NCI-H1436 treated with DMSO at 0.1 percent for 48 hours (cell line): ENCODE results near the gene IFT20.

Experiments
- DNase-seq: peaks from one replicate; lab custom pipeline; 2025; lab: John Stamatoyannopoulos, UW

The IFT20 gene, protein sequence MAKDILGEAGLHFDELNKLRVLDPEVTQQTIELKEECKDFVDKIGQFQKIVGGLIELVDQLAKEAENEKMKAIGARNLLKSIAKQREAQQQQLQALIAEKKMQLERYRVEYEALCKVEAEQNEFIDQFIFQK

DNA sequence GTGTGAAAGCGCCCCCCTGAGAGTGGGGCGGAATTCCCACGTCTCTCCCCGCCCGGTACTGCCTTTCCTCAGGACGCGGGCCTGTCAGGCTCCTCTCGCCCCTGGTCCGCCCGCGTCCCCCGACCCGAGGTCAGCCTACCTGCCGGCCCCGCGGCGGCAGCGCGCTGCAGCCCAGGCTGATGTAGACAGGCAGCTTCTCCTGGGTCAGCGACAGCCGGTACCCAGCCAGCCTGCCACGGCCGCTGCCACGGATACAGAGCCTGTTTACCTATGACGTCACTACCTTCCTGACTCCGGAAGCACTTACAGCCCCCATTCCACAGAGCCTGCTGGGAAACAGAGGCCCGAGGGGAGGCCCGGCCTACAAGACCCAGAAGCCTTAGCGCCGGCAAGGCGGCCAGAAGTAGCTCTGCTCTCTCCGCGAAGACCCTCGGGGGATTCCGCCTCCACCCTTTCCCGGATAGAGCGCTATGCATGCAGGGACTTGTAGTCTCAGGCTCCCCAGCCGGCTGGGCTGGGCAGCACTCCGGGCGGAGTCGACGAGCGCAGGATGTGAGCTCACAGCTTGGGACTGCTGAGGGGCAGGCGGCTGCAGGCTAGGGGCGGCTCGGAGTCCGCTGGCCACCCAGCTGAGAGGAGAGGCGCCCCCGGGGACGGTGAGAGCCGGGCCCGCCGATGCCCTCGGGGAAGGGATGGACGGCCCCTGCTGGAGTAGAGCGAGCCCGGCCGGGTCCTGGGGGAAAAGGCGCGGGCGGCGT is at the start of gene IFT20, which contains the start of gene TNFAIP1:
Gene IFT20, minus strand, starts transcription at position 272 of the 758 bp plus-strand sequence. CDS start 3,487 bp downstream, outside the sequence.
Gene TNFAIP1, plus strand, starts transcription at position 561 of the 758 bp plus-strand sequence. CDS start 3,761 bp downstream, outside the sequence.
- peak; percentile 100 for DNase-seq

DNA sequence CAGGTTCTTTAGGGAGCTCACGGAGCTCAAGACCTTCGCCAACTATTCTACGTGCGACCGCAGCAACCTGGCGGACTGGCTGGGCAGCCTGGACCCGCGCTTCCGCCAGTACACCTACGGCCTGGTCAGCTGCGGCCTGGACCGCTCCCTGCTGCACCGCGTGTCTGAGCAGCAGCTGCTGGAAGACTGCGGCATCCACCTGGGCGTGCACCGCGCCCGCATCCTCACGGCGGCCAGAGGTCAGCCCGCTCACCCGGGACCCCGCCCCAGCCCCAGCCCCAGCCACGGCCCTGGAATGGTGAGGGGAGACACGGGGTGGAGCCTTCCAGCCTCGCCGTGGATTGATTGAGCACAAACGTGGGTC is 49.7 kb upstream of the IFT20 start:
- no peak for DNase-seq

DNA sequence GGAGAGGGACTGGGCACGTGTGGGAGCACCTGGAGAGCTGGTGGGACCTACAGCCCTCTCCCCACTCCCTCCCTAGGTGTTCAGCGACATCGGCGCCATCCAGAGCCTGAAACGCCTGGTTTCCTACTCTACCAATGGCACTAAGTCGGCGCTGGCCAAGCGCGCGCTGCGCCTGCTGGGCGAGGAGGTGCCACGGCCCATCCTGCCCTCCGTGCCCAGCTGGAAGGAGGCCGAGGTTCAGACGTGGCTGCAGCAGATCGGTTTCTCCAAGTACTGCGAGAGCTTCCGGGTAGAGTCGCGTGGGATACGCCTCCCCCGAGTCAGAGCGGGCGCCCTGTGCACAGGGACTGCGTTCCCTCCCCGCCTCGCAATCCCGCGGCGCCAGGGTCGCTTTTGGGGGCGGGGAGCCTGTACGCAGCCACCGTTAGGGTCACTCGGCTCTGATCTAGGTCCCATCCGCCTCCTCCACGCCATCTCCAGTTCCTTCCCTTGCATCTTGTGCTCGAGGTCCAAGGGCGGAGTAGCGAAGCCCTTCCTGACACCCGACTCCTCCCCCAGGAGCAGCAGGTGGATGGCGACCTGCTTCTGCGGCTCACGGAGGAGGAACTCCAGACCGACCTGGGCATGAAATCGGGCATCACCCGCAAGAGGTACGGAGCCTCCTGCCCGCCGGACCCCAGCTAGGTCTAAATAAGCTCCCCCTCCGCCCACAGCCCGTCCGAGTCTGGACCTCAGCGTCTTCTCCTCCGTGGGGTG is 49.2 kb upstream of the IFT20 start:
- DNase-seq: no peak

DNA sequence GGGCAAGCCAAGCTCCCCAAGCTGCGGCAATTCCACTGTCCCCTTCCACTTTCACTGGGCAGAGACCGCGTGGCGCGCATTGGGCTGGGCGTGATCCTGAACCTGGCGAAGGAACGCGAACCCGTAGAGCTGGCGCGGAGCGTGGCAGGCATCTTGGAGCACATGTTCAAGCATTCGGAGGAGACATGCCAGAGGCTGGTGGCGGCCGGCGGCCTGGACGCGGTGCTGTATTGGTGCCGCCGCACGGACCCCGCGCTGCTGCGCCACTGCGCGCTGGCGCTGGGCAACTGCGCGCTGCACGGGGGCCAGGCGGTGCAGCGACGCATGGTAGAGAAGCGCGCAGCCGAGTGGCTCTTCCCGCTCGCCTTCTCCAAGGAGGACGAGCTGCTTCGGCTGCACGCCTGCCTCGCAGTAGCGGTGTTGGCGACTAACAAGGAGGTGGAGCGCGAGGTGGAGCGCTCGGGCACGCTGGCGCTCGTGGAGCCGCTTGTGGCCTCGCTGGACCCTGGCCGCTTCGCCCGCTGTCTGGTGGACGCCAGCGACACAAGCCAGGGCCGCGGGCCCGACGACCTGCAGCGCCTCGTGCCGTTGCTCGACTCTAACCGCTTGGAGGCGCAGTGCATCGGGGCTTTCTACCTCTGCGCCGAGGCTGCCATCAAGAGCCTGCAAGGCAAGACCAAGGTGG is 46.0 kb upstream of the IFT20 start:
- DNase-seq: no peak

DNA sequence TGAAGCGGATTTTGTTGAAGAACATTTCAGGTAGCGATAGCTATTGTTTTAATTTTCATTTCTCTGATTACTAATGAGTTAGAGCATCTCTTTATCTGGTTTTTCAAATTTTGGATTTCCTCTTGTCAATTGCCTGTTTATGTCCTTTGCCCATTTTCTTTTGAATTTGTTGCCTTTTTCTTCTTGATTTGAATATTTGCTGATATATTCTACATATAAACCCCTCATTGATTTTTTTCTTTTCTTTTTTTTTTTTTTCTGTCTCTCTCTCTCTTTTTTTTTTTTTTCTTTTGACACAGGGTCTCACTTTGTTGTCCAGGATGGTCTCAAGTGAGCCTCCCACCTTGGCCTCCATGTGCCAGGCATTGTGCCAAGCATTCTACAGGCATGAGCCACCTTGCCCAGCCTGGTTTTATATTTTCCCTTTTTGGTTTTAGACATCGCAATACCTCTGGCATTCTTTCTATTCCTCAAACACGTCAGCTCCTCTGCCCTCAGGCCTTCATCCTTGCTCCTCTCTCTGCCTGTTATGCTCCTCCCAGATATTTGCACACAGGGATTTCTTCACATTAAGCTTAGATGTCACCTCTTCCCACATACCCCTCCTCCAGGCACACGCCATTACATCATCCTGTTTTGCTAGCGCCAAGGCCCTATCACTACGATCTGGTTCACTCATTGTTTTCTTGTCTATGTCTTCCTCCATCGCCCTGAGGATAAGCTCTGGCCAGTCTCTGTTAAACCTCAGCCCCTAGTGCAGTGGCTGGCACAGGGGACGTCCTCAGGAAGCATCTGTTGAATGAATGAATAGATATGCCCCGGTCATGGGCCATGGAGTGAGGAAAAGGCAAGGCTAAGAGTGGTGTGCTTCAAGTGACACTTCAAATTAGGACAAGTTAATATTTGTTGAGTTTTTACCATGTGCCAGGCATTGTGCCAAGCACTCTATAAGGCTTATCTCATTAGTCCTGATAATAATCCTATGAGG is 44.8 kb upstream of the IFT20 start:
- DNase-seq: no peak

DNA sequence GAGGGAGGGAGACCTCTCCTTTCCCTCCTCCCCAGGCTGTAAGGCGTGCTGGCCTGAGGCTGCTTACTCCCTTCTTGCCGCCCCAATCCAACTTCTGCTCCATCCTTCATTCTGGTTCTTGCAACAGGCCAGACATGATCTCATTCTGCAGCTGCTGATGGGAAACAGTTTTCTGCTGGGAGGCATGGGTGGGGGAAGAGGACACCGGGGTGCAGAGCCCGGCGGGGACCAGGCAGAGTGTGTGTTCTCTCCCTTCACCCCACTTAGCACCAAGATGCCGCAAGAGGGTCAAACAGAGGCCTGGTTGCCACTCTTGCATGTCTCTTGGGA is 37.6 kb upstream of the IFT20 start:
- DNase-seq: no peak

DNA sequence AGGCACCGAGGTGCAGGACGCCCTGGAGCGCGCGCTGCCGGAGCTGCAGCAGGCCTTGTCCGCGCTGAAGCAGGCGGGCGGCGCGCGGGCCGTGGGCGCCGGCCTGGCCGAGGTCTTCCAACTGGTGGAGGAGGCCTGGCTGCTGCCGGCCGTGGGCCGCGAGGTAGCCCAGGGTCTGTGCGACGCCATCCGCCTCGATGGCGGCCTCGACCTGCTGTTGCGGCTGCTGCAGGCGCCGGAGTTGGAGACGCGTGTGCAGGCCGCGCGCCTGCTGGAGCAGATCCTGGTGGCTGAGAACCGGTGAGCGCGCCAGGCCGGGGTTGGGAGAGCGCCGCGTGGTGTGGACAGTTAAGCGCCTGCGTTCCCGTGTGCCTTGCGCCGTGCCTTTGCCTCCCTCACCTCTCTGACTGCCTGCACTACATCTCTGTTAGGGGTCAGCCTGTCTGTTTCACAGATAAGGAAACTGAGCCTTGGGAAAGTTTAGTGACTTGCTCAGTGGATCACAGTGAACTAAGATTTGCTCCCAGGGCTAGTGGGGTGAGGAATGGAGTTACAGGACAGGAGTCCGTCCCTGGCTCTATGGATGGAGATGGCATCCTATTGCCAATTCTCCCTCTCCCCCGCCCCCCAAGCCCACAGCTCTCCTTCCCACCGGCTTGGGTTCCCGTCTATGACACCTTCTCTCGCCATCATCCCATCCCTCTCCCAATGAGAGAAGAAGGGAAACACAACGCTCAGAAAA is 37.1 kb upstream of the IFT20 start:
- DNase-seq: no peak

DNA sequence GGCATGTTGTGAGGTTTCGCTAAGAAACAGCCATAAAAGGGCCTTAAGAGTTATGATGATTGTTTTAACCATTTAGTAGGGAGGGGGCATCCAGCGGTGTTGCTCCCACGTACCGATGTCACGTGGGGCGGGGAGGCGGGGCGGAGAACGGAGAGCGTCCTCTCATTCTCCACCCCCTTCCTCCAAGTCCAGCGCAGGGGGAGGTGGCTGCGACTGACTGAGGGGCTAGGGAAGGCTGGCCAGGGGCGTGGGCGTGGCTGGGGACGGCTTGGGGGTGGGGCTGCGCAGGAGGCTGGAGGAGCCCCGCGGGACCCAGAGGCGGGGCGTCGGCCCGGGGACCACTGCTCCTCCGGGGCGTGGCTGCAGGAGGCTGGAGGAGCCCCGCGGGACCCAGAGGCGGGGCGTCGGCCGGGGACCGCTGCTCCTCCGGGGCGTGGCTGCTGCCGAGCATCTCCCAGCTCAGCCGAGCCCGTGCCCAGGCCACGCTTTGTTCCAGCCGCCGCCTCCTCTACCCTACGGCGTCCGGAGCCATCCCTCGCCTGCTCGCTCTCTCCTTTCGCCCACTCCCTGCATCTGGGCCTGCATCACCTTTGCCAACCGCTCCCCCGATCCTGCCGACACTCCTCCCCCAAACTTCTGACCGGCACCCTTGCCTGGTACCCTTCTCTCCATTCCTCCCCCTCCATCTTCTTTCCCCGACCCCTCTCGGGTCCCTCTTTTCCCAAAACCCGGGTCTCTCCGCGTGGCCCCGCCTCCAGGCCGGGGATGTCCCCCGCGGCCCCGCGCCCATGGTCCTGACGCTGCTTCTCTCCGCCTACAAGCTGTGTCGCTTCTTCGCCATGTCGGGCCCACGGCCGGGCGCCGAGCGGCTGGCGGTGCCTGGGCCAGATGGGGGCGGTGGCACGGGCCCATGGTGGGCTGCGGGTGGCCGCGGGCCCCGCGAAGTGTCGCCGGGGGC is 36.3 kb upstream of the IFT20 start, which contains the start of gene SARM1:
Gene SARM1, plus strand, starts transcription at position 450 of the 958 bp plus-strand sequence. Its CDS starts 339 bp downstream, at position 789.
- DNase-seq: peak; percentile 85

DNA sequence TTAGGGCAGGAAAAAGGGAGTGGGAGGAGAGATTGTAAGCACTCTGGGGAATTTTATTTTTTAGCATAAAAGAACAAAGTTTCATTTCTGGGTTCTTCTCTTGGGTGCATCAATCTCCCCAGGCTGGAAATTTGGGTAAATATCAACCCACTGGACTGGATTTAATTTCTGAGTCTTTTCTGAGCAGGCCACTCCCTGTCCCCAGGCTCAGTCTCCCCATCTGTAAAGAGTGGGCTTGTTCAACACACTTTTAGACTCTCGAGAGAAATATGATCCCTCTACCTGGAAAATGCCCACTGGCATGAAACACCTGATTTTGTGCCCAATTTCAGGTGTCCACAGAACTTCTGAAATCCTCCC is 35.5 kb upstream of the IFT20 start:
- no peak for DNase-seq

DNA sequence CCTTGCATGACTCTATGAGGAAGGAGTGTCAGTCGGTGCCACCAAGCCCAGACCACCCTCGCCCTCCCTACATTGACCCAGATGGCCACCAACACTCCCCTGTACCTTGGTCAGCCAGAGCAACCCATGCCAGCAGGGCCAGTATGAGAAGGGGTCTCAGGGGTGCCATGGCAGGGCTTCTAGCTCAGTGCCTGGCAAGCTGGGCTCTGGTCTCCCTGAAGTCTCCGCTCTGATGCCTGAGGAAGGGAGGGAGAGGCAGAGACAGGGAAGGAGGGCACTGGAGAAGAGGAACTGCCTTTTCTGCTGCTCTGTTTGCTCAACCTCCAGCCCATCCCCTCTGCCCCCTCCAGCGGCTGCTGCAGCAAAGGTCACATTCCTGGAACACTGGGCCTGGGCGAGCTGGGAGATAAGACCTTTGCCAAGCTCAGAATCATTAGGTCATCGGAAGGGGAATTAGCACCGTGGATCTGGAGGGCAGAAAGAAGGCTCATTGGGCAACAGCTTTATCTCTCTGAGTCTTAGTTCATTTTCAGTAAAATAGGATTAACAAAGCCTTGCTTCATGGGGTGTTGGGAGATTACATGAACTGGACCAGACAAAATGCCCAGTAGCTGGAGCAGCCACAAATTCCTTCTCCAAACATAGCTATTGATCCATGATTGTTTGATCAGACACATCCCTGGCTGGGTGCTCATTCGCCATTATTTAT is 34.9 kb upstream of the IFT20 start, which contains the start of gene VTN:
Gene VTN, minus strand, starts transcription at position 273 of the 709 bp plus-strand sequence. Its CDS starts 104 bp downstream, at position 169.
- DNase-seq: no peak

DNA sequence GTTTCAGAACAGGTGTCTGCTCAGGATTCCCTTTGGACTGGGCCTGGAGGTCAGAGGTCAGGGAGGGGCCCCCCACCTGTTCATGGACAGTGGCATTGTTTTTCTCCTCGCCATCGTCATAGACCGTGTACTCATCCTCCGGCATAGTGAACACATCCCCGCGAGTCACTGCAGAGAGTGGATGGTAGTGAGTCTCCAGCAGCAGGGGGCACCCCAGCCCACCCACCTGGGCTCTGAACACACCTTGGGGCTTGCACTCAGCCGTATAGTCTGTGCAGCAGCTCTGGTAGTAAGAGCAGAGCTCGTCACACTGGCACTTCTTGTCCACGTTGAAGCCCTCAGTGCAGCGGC is 34.4 kb upstream of the IFT20 start:
- no peak for DNase-seq

DNA sequence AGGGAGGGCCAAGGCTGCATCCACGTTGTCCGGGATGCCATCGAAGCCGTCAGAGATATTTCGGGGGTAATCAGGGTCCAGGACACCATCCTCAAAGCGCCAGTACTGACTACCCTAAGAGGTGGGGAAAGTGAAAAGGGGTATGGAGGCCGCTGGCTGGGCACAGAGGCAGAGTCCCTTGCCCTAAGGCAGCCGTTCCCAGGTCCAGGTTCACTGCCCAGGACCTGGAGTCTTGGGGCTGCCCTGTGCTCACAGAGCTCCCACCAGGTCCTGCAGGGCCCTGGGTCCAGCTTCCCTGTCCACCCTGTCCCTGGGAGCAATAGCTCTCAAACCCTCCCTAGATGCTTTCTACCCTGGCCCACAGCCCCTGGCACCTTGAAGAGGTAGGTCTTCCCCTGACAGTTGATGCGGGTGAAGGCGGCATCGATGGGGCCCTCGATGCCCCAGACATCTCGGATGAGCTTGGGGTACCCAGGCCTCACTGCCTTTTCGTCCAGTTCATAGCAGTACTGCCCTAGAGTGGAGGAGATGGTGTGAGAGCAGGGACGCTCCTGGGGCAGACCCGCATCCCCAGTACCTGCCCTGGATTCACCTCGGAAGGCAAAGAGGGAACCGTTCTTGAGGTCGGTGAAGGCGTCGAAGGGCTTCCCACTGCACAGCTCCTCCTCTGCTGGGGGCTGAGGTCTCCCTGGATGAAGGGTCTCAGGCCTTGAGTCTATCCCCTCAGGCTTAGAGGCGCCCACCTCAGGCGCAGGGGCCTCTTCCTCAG is 33.8 kb upstream of the IFT20 start:
- no peak for DNase-seq

DNA sequence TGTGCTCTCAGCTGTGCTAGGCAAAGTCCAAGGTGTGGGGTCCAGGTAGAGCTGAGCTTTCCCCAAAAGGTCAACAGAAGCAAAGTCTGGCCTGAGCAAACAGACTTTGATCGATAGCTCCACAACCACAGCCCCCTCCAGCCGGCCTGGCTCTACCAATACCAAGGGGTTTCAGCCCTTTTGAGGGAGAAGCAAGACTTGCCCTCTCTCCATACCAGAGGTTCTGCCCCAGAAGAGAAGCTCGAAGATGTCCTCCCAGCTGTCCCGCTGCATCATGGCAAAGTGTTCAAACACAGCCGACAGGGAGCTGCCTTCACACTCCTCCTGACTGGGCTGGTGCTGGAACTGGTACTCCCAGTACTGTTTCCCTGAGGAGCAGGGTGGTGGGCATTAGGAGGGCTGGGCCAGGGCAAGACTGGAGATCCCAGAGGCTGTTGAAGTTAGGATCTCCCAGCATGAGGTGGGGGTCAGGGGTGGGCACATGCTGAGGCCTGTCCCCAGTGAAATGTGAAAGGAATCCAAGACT is 33.1 kb upstream of the IFT20 start:
- DNase-seq: no peak

DNA sequence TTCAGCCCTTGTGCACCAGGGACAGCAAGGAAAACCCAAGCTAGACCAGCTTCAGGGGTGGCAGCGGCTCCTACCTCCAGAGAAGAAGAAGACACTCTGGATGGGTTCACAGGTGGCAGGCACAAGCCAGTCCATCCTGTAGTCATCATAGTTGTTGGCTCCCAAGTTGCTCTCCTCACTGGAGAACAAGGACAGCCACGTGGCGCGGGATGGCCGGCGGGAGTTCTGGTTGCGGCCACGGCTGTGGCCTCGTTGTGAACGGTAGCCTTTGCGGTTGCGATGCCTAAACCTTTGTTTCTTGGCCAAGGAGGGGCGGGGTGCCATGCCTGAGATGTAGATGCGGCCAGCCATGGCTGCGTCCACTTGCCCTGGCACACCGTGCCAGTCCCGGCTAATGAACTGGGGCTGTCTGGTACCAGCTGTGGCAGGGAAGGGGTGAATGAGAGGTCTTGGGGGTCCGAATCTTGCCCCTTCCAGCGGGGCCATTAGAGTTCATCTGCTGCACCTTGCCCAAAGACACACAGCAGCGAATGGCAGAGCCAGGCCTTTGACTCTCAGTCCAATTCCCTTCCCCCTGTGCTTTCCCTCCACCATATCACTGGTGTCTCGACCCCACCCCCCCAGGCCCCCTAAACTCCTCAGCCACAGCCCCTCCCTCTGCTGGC is 32.5 kb upstream of the IFT20 start:
- no peak for DNase-seq

DNA sequence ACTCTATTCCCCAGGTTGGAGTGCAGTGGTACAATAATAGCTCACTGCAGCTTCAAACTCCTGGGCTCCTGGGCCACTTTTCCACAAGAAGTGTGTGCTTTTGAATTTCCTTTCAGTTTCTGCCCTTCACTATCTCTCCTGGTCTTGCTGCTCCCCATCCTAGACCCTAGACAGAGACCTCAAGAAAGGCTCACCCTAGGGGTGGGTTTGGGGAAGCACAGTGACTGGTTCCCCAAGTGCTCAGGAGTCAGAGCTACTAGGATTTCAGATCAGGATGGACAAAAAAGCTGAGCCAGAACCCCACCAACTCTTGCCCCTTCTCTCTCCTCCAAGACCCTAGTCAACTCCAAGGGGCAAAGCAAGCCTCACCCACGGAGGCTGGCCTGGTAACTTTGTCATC is 31.3 kb upstream of the IFT20 start:
- DNase-seq: no peak

DNA sequence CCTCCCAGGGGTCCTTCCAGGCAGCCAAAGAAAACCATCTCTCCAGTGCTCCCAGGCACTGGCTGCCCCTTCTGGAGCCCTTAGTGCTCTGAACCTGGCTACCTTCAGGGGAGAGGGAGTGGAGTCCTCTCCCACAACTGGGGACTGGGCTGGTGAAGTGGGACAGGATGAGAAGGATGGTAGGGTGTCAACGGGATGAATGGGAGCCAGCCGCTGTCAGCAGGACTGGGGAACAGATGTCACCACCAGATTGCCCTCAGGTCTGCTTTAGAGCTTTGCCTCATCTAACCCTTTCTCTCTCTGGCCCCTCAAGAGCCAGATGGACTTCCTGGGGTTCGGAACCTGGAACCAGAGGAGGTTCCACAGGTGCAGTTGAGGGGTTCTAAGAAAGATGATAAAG is 30.2 kb upstream of the IFT20 start:
- DNase-seq: no peak
